Stomach (tissue), 4 donors: ENCODE results near the gene ATG5.
A peak's percentile ranks its signal among the peaks of the same experiment; 100 is the strongest.

Experiments used
- POLR2AphosphoS5 ChIP-seq, 3 donors: sonication (generic); formaldehyde crosslinking; IDR thresholded peaks; one replicate each; pipeline ENCODE4 v1.6.1; 2016; ENCODE audit warnings: antibody characterized with exemption in 3 of 3
- TF ChIP-seq, protein P1 (sequence below), 7 experiments: fragments of 450-650 bp in 4 of 7; fragments of 200-600 bp in 3 of 7; sonication (generic) in 3 of 7; IDR thresholded peaks; one replicate each; pipeline ENCODE4 v1.5.1; 2016 to 2019; ENCODE audit warnings: antibody characterized with exemption in 7 of 7, control low read depth in 2 of 7, mild to moderate bottlenecking in 1 of 7

DNA sequence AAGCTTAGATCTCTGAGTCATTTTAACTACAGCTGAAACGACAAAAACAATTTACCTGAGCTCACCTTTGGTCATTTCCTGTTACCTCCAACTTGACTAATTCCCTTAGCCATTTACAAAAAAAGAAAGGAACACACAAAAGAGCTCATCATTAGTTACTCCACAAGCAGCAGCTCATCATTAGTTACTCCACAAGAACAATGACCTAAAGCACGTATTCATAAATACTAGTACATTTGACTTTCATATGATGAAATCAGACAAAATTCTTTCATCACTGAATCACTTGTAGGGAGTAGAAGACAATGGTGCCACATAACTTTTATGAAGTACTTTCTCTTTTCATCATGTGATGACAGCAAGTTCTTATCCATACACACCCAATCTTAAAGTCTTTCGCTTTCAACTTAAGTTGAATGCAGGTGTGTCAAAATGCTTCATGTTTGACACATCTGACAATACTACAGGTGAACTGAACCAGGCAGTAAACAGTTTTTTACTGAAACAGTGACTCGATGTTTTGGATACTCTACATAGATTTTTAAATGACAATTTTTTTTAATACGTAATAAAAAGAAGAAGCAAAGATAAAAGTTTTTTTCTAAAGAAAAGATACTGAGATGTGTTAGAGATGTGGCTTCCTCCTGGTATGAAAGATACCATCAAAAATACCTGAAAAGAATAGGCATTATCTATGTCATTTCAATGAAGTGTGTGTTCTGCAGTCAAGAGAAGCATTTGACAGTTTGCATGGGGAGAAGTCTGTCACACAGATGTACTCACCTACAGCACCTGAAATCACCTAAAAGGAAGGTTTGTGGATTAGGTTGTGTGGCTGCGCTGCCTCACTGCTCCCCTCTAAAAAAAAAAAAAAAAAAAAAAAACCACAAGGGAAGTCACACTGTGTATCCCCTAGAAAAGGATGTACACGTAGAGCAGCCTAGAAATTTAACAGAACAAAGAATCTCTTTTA is 130.3 kb downstream of the ATG5 start:
- TF ChIP-seq, protein P1, sequence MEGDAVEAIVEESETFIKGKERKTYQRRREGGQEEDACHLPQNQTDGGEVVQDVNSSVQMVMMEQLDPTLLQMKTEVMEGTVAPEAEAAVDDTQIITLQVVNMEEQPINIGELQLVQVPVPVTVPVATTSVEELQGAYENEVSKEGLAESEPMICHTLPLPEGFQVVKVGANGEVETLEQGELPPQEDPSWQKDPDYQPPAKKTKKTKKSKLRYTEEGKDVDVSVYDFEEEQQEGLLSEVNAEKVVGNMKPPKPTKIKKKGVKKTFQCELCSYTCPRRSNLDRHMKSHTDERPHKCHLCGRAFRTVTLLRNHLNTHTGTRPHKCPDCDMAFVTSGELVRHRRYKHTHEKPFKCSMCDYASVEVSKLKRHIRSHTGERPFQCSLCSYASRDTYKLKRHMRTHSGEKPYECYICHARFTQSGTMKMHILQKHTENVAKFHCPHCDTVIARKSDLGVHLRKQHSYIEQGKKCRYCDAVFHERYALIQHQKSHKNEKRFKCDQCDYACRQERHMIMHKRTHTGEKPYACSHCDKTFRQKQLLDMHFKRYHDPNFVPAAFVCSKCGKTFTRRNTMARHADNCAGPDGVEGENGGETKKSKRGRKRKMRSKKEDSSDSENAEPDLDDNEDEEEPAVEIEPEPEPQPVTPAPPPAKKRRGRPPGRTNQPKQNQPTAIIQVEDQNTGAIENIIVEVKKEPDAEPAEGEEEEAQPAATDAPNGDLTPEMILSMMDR (IDR thresholded peaks at IDR 0.05) = no peak
- peak in 1 of 3 donors; percentile 10 for TF ChIP-seq POLR2AphosphoS5 (IDR thresholded peaks at IDR 0.05)
